Esophagus muscularis mucosa (tissue), 3 donors: Measurements from ENCODE around the gene GIGYF1.

Source experiments
- EP300 ChIP-seq: sonication (generic); formaldehyde crosslinking; IDR thresholded peaks from one replicate; pipeline ENCODE4 v1.6.1; 2017; ENCODE audit warnings: antibody characterized with exemption
- TF ChIP-seq, protein P1 (sequence below), 3 experiments: fragments of 200-600 bp in 2 of 3; fragments of 450-650 bp in 1 of 3; sonication (generic) in 2 of 3; IDR thresholded peaks; one replicate each; pipeline ENCODE4 v1.5.1; 2017 to 2019; ENCODE audit warnings: antibody characterized with exemption in 3 of 3, mild to moderate bottlenecking in 2 of 3, moderate library complexity in 1 of 3

DNA sequence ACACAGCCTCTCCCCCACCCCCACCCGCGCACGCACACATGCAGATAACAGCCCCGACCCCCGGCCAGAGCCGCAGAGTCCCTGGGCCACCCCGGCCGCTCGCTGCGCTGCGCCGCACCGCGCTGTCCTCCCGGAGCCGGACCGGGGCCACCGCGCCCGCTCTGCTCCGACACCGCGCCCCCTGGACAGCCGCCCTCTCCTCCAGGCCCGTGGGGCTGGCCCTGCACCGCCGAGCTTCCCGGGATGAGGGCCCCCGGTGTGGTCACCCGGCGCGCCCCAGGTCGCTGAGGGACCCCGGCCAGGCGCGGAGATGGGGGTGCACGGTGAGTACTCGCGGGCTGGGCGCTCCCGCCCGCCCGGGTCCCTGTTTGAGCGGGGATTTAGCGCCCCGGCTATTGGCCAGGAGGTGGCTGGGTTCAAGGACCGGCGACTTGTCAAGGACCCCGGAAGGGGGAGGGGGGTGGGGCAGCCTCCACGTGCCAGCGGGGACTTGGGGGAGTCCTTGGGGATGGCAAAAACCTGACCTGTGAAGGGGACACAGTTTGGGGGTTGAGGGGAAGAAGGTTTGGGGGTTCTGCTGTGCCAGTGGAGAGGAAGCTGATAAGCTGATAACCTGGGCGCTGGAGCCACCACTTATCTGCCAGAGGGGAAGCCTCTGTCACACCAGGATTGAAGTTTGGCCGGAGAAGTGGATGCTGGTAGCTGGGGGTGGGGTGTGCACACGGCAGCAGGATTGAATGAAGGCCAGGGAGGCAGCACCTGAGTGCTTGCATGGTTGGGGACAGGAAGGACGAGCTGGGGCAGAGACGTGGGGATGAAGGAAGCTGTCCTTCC is 26.8 kb upstream of the GIGYF1 start:
- TF ChIP-seq, protein P1, sequence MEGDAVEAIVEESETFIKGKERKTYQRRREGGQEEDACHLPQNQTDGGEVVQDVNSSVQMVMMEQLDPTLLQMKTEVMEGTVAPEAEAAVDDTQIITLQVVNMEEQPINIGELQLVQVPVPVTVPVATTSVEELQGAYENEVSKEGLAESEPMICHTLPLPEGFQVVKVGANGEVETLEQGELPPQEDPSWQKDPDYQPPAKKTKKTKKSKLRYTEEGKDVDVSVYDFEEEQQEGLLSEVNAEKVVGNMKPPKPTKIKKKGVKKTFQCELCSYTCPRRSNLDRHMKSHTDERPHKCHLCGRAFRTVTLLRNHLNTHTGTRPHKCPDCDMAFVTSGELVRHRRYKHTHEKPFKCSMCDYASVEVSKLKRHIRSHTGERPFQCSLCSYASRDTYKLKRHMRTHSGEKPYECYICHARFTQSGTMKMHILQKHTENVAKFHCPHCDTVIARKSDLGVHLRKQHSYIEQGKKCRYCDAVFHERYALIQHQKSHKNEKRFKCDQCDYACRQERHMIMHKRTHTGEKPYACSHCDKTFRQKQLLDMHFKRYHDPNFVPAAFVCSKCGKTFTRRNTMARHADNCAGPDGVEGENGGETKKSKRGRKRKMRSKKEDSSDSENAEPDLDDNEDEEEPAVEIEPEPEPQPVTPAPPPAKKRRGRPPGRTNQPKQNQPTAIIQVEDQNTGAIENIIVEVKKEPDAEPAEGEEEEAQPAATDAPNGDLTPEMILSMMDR (IDR thresholded peaks at IDR 0.05): no peak
- no peak for TF ChIP-seq EP300
